ENCODE measurements around the gene CELSR1.

DNA sequence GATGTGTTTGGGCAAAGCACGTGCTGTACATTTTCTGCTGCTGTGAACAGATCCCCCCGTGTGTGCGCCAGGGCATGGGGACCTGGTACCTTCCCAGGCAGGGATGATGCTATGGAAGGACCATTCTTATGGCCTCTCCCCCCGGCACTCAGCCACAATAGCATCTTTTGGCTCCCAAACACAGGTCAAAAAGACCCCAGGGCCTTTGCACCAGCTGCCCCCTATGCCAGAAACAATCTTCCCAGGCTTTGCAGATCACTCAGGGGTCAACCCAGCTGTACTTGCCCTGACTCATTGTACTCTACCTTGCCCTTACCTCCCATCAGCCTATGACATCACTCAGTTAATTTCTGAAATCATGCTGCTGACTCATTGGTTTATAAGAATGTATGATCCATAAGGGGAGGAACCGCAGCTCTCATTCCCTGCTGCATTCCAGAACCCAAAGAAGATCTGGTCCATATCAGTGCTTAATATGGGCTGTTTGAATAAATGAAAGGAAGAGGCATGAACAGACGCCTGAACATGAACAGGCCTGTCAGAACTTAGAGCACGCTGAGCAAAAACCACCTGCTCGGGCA is 100.7 kb downstream of the CELSR1 start:
- TF ChIP-seq CTCF (conservative IDR thresholded peaks at IDR 0.05; ENCODE audit: low read length) (no peak), EZH2phosphoT487 (IDR thresholded peaks at IDR 0.05; ENCODE audit: borderline replicate concordance, low read depth, low read length) (no peak)

Data from OCI-LY7 (cell line).